ENCODE data around the gene SLC5A5.

DNA sequence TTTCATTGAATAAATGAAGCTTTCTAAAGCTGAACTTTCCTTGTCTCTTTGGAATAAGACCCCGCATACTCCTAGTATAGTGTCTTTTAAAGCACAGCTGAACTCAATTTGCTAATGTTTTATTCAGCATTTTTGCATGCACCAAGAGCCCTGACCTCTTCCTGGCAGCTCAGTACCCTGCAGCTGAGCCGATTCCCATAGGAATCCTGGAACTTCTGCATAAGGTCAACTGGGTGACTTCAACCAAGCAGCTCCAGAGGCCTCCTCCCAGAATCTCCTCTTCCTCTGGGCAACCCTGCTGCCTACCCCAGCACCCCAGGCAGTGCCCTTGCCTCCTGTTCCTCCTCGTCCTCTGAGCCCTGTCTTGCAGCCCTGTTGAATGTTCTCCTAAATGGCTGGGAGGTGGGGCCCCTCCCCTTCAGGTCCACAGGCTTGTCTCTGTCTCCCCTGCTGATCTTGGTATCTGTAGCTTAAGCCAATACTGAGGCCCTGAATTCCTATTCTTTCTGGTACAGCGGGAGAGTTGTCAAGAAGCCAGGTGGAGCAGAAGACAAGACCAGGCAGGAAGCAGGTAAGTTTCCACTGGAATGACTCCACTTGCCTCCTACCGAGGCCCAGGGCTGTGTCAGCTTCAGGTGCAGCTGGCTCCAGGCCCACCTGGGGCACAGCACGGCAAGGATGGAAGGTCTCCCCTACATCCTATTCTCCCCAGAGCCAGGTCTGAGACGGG is 37.4 kb downstream of the SLC5A5 start:
- TF ChIP-seq POLR2AphosphoS5 (IDR thresholded peaks at IDR 0.05; ENCODE audit: low read depth, low read length) (no peak), GABPA (IDR thresholded peaks at IDR 0.05; ENCODE audit: low read depth) (no peak), YY1 (IDR thresholded peaks at IDR 0.05; ENCODE audit: low read depth) (no peak), RAD21 (IDR thresholded peaks at IDR 0.05; ENCODE audit: low read length) (no peak), EP300 (IDR thresholded peaks at IDR 0.05; ENCODE audit: borderline replicate concordance in 1 of 2, low read depth in 1 of 2, low read length in 1 of 2) (no peak), NFIC (IDR thresholded peaks at IDR 0.05; ENCODE audit: borderline replicate concordance) (no peak), MXI1 (IDR thresholded peaks at IDR 0.05; ENCODE audit: low read depth, low read length) (no peak), TCF12 (IDR thresholded peaks at IDR 0.05) (no peak)
- TF ChIP-seq, protein P1, sequence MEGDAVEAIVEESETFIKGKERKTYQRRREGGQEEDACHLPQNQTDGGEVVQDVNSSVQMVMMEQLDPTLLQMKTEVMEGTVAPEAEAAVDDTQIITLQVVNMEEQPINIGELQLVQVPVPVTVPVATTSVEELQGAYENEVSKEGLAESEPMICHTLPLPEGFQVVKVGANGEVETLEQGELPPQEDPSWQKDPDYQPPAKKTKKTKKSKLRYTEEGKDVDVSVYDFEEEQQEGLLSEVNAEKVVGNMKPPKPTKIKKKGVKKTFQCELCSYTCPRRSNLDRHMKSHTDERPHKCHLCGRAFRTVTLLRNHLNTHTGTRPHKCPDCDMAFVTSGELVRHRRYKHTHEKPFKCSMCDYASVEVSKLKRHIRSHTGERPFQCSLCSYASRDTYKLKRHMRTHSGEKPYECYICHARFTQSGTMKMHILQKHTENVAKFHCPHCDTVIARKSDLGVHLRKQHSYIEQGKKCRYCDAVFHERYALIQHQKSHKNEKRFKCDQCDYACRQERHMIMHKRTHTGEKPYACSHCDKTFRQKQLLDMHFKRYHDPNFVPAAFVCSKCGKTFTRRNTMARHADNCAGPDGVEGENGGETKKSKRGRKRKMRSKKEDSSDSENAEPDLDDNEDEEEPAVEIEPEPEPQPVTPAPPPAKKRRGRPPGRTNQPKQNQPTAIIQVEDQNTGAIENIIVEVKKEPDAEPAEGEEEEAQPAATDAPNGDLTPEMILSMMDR (IDR thresholded peaks at IDR 0.05): no peak
- TF ChIP-seq, protein P2, sequence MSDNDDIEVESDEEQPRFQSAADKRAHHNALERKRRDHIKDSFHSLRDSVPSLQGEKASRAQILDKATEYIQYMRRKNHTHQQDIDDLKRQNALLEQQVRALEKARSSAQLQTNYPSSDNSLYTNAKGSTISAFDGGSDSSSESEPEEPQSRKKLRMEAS (IDR thresholded peaks at IDR 0.05; ENCODE audit: low read depth): no peak
